Measurements from ENCODE around the gene RDX. TPM values are rescaled to one million over a fixed set of nuclear protein-coding genes. Genes with fewer than 3 reads are reported as not detected.
"Not testable (repeated sequence)": the region's sequence is repeated elsewhere in the genome, so short reads cannot be mapped to it uniquely, and the experiment has no call there.

Gene RDX
- total RNA-seq, 1 donor from 2014 or later, result 125 TPM

DNA sequence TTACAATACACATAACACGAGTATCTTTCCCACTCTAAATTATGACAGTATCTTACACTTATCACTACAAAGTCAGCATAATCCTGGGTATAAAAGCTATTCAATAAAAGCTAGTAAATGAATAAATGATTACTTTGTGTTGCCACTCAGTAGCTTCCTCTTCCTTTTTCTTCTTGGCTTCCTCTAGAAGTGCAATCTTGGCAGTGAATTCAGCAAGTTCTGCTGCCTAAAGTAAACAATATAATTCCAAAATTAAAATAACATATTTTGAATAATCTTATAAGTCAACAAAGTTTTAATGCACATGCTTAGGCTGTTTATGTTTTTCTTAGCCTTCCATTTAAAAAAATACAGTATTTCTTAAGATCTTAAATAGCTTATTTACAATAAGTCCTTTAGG is 60.4 kb downstream of the RDX start:
- H3K36me3 ChIP-seq, result peaks cover 75% of the 10 kb centered on the region
- H3K4me1 ChIP-seq, result peaks cover 6% of the 10 kb centered on the region
- intact Hi-C loops (cut with micrococcal nuclease), result no loop called here
- no peak for DNase-seq
- no peaks in the 10 kb centered on the region for H3K27me3 ChIP-seq (ENCODE audit: low read depth)
- no peaks in the 10 kb centered on the region for H3K9me3 ChIP-seq (replicated peaks)
- H3K4me3 ChIP-seq, result no peak overlapping the region
- H3K27ac ChIP-seq (replicated peaks), result no peak overlapping the region
- TF ChIP-seq, protein P1, sequence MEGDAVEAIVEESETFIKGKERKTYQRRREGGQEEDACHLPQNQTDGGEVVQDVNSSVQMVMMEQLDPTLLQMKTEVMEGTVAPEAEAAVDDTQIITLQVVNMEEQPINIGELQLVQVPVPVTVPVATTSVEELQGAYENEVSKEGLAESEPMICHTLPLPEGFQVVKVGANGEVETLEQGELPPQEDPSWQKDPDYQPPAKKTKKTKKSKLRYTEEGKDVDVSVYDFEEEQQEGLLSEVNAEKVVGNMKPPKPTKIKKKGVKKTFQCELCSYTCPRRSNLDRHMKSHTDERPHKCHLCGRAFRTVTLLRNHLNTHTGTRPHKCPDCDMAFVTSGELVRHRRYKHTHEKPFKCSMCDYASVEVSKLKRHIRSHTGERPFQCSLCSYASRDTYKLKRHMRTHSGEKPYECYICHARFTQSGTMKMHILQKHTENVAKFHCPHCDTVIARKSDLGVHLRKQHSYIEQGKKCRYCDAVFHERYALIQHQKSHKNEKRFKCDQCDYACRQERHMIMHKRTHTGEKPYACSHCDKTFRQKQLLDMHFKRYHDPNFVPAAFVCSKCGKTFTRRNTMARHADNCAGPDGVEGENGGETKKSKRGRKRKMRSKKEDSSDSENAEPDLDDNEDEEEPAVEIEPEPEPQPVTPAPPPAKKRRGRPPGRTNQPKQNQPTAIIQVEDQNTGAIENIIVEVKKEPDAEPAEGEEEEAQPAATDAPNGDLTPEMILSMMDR (IDR thresholded peaks at IDR 0.05; ENCODE audit: borderline replicate concordance), result no peak

DNA sequence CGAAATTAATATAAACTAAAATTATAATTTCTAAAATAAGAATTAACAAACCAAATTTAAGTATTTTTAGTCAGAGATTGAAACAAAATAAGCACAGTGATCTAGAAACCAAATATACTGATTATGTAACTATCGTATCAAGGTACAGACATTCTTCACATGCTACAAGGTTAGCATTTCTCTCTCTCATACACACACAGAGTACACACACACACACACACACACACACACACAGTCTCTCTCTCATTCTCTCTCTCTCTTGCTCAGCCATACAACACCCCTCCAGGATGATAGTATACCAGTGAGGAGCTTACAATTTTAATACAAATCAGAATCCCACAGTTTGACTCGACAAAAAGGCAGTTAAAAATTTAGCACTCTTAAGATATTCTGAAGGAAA is 66.0 kb downstream of the RDX start:
- no peaks in the 10 kb centered on the region for H3K27me3 ChIP-seq (ENCODE audit: low read depth)
- H3K9me3 ChIP-seq (replicated peaks), result peaks cover under 1% of the 10 kb centered on the region
- H3K27ac ChIP-seq (replicated peaks), result no peak overlapping the region
- no peak overlapping the region for H3K4me3 ChIP-seq
- intact Hi-C loops (cut with micrococcal nuclease), result no loop called here
- no peaks in the 10 kb centered on the region for H3K4me1 ChIP-seq
- DNase-seq, result no peak
- TF ChIP-seq, protein P1 (IDR thresholded peaks at IDR 0.05; ENCODE audit: borderline replicate concordance), result no peak
- peaks cover 68% of the 10 kb centered on the region for H3K36me3 ChIP-seq

DNA sequence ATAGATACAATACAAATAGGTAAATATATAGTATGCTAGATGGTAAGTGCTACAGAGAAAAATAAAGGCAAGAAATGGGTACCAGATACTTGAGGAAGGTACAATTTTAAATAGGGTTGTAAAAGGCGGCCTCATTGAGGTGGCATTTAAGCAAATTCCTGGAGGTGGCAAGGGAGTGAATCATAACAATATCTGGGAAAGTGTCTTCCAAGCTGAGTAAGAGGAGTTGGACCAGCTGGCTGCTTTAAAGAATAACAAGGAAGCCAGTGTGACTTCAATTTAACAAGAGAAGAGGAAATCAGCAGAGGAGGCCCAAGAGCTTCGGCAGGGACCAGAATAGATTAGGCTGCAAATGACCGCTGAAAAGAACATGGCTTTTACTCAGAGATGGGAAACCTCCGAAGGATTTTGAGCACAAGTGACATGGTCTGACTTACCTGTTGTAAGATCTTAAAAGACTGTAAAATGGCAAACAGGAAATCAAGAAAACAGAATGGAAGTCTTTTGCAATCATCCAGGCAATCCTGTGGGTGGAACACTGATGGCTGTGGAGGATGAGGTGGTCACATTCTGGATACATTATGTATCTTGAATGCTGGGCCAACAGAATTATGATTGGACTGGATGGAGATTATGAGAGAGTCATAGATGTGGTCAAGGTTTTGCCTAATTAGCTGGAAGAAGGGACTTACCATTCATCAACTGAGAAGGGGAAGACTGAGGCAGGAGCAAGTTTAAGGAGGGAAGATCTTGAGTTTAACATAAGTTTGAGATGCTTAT is 77.2 kb downstream of the RDX start:
- no peak overlapping the region for H3K4me3 ChIP-seq
- no peaks in the 10 kb centered on the region for H3K27me3 ChIP-seq (ENCODE audit: low read depth)
- TF ChIP-seq, protein P1 (IDR thresholded peaks at IDR 0.05; ENCODE audit: borderline replicate concordance), result no peak
- intact Hi-C loops (cut with micrococcal nuclease), result no loop called here
- peaks cover 10% of the 10 kb centered on the region for H3K36me3 ChIP-seq
- H3K4me1 ChIP-seq, result no peaks in the 10 kb centered on the region
- DNase-seq, result no peak
- no peak overlapping the region for H3K27ac ChIP-seq (replicated peaks)
- peaks cover 2% of the 10 kb centered on the region for H3K9me3 ChIP-seq (replicated peaks)

DNA sequence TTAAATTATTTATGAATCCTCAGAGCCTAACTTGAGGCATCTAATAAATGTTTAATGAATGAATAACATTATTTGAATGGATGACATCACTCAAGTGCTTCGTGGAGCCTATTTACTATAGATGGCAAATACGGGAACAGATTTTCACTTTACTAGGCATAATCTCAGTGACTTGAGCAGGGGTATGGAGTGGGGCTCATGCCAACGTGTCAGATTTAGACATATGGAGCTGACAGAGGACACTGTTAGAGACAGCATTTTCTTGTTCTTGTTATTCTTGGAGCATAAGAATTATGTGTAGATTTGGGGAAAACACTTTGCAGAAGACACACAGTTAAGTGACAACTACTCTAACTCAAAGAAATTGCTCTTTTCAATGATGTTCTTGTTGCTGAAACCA is 78.5 kb downstream of the RDX start:
- H3K9me3 ChIP-seq (replicated peaks), result no peaks in the 10 kb centered on the region

DNA sequence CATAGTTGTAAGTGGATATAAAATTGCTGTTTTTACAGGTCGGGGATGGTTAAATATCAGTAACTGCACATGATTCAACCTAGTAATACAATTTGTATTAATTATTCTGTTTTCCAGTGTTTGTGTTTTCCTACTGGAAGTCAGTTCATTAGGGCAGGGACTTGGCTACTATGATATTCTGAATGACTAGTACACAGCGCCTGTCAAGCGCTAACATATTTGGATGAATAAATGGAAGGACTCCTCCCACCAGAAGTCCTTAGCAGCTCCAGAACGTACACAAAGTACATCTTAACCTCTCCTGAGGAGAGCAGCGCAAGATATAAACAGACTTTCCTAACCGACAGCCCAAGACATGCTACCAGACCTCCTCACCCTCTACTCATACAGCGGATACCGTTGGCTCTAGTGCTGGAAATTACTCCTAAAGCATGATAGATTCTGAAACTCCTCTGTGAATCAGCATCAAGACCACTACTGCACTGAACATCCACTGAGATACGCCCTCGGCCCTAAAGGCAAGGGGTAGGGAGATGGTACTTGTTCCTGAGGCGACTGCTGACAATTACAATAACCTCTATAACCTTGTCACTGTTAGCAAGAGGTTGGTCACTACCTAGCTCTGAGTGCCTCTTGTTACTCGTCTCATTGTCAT is 79.1 kb downstream of the RDX start:
- no peak overlapping the region for H3K27ac ChIP-seq (replicated peaks)
- no peaks in the 10 kb centered on the region for H3K9me3 ChIP-seq (replicated peaks)
- no peaks in the 10 kb centered on the region for H3K27me3 ChIP-seq (ENCODE audit: low read depth)
- TF ChIP-seq, protein P1 (IDR thresholded peaks at IDR 0.05; ENCODE audit: borderline replicate concordance), result no peak
- no peak for DNase-seq
- intact Hi-C loops (cut with micrococcal nuclease), result no loop called here
- no peaks in the 10 kb centered on the region for H3K4me1 ChIP-seq
- H3K36me3 ChIP-seq, result peaks cover 10% of the 10 kb centered on the region
- H3K4me3 ChIP-seq, result no peak overlapping the region

More for the DNA sequence above, 78.5 kb downstream of the RDX start:
- TF ChIP-seq, protein P1 (IDR thresholded peaks at IDR 0.05; ENCODE audit: borderline replicate concordance), result no peak
- H3K4me3 ChIP-seq, result no peak overlapping the region
- H3K4me1 ChIP-seq, result no peaks in the 10 kb centered on the region
- no peak for DNase-seq
- no peaks in the 10 kb centered on the region for H3K27me3 ChIP-seq (ENCODE audit: low read depth)
- H3K36me3 ChIP-seq, result peaks cover 10% of the 10 kb centered on the region
- intact Hi-C loops (cut with micrococcal nuclease), result no loop called here
- no peak overlapping the region for H3K27ac ChIP-seq (replicated peaks)

DNA sequence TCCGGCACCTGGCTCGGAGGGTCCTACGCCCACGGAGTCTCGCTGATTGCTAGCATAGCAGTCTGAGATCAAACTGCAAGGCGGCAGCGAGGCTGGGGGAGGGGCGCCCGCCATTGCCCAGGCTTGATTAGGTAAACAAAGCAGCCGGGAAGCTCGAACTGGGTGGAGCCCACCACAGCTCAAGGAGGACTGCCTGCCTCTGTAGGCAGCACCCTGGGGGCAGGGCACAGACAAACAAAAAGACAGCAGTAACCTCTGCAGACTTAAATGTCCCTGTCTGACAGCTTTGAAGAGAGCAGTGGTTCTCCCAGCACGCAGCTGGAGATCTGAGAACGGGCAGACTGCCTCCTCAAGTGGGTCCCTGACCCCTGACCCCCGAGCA is 87.1 kb downstream of the RDX start:
- H3K27me3 ChIP-seq (ENCODE audit: low read depth); H3K9me3 ChIP-seq (replicated peaks); H3K4me1 ChIP-seq; H3K36me3 ChIP-seq; DNase-seq; H3K27ac ChIP-seq (replicated peaks); intact Hi-C loops (cut with micrococcal nuclease): not testable (repeated sequence)
- peak overlapping the region; percentile 61 for H3K4me3 ChIP-seq
